B cell (primary cell): ENCODE results near the gene NECAB2. TPM values are rescaled to one million over a fixed set of nuclear protein-coding genes. Genes with fewer than 3 reads are reported as not detected.

Experiments used
- ATAC-seq: fragments of 200-7000 bp; cut with Tn5 transposase; one replicate; pipeline ENCODE4 v1.10.0; 2021; ENCODE audit warnings: low read depth, mild to moderate bottlenecking, moderate number of reproducible peaks, moderate library complexity
- CTCF ChIA-PET: fragments of 350-600 bp; sonication (Branson Sonifier 250); formaldehyde crosslinking; loops from one replicate; lab custom pipeline; 2021; ENCODE audit warnings: antibody characterized with exemption, inconsistent platforms; lab: Charles Lee
- POLR2A ChIA-PET: fragments of 350-600 bp; sonication (Branson Sonifier 250); formaldehyde crosslinking; loops from one replicate; lab custom pipeline; 2021; ENCODE audit warnings: antibody characterized with exemption; lab: Charles Lee
- DNase-seq: peaks from one replicate; pipeline ENCODE4 v3.0.0; 2013
- H2AFZ ChIP-seq: 2 replicates; pipeline ENCODE4 v1.6.1; 2012; ENCODE audit warnings: mild to moderate bottlenecking, low read depth, low read length; ENCODE audit not compliant: insufficient read depth, poor library complexity, severe bottlenecking
- H3K27ac ChIP-seq, 2 donors: 1 replicate in 1 of 2; 2 replicates in 1 of 2; pipeline ENCODE4 v1.5.1; 2012 to 2013; ENCODE audit warnings: low read length in 2 of 2, mild to moderate bottlenecking in 2 of 2, moderate library complexity in 1 of 2
- H3K27me3 ChIP-seq, 4 experiments: fragments of 200-600 bp in 1 of 4; sonication (generic) in 1 of 4; replicated peaks in 1 of 4; 1 replicate in 2 of 4; 2 replicates in 2 of 4; pipeline versions ENCODE4 v1.6.1 to v1.7.0; 2013 to 2016; ENCODE audit warnings: low read length in 3 of 4, mild to moderate bottlenecking in 2 of 4, mixed read lengths in 1 of 4, moderate library complexity in 1 of 4; ENCODE audit not compliant: insufficient read depth in 4 of 4, control insufficient read depth in 3 of 4; ENCODE audit errors: control extremely low read depth in 1 of 4
- H3K36me3 ChIP-seq, 2 experiments: replicated peaks in 1 of 2; 1 replicate in 1 of 2; 2 replicates in 1 of 2; pipeline versions ENCODE4 v1.6.1 to v1.7.1; 2013; ENCODE audit warnings: low read length in 1 of 2; ENCODE audit not compliant: insufficient read depth in 2 of 2, control insufficient read depth in 1 of 2; ENCODE audit errors: control extremely low read depth in 1 of 2, extremely low read depth in 1 of 2
- H3K4me1 ChIP-seq, 2 donors: fragments of 200-600 bp in 1 of 2; sonication (generic) in 1 of 2; 1 replicate in 1 of 2; 2 replicates in 1 of 2; pipeline versions ENCODE4 v1.5.1 to v1.6.1; 2013 to 2017; ENCODE audit warnings: low read length in 2 of 2; ENCODE audit not compliant: control insufficient read depth in 2 of 2, insufficient read depth in 2 of 2
- H3K4me2 ChIP-seq: replicated peaks from 2 replicates; pipeline ENCODE3; 2012; ENCODE audit warnings: mild to moderate bottlenecking, low read depth, low read length; ENCODE audit not compliant: poor library complexity, severe bottlenecking
- H3K4me3 ChIP-seq, 5 experiments: fragments of 200-600 bp in 1 of 5; sonication (generic) in 1 of 5; 1 replicate in 3 of 5; 2 replicates in 2 of 5; pipeline versions ENCODE4 v1.5.1 to v1.7.0; 2011 to 2016; ENCODE audit warnings: low read length in 4 of 5, mild to moderate bottlenecking in 4 of 5, low read depth in 2 of 5, control low read depth in 1 of 5, moderate library complexity in 1 of 5; ENCODE audit not compliant: insufficient read depth in 1 of 5; ENCODE audit errors: control extremely low read depth in 1 of 5, extremely low read depth in 1 of 5
- H3K79me2 ChIP-seq: fragments of 200-600 bp; sonication (generic); one replicate; pipeline ENCODE4 v1.6.0; 2016; ENCODE audit warnings: low read length; ENCODE audit not compliant: control insufficient read depth, insufficient read depth
- H3K9ac ChIP-seq: fragments of 200-600 bp; sonication (generic); 2 replicates; pipeline ENCODE4 v1.6.1; 2017; ENCODE audit warnings: mild to moderate bottlenecking, low read length, moderate library complexity
- H3K9me3 ChIP-seq, 3 donors: one replicate each; pipeline versions ENCODE4 v1.6.1 to v1.7.1; 2013; ENCODE audit warnings: low read length in 2 of 3; ENCODE audit not compliant: control insufficient read depth in 2 of 3, insufficient read depth in 1 of 3; ENCODE audit errors: control extremely low read depth in 1 of 3
- H4K20me1 ChIP-seq: 2 replicates; pipeline ENCODE4 v1.6.0; 2012; ENCODE audit warnings: mild to moderate bottlenecking, low read length; ENCODE audit not compliant: insufficient read depth, control insufficient read depth, poor library complexity, severe bottlenecking
- H3K27ac Mint-ChIP-seq: one replicate; pipeline ENCODE4 v1.8.0; 2021; ENCODE audit warnings: mixed read lengths
- H3K27me3 Mint-ChIP-seq: one replicate; pipeline ENCODE4 v1.8.0; 2021; ENCODE audit warnings: mixed read lengths
- H3K4me1 Mint-ChIP-seq: one replicate; pipeline ENCODE4 v1.8.0; 2021; ENCODE audit warnings: mixed read lengths
- H3K4me3 Mint-ChIP-seq: one replicate; pipeline ENCODE4 v1.8.0; 2021; ENCODE audit warnings: mixed read lengths
- H3K9me3 Mint-ChIP-seq: one replicate; pipeline ENCODE4 v1.8.0; 2022; ENCODE audit warnings: mixed read lengths; ENCODE audit not compliant: insufficient read depth
- CTCF ChIP-seq: fragments of 200-600 bp; IDR thresholded peaks from one replicate; pipeline ENCODE4 v1.8.0; 2022; ENCODE audit warnings: antibody characterized with exemption, mild to moderate bottlenecking
- EZH2 ChIP-seq: IDR thresholded peaks from 2 replicates; pipeline ENCODE4 v1.6.1; 2012; ENCODE audit warnings: borderline replicate concordance, low read depth, mild to moderate bottlenecking, moderate library complexity, low read length; ENCODE audit not compliant: insufficient read depth, poor library complexity, severe bottlenecking
- WGBS: methylation state at CpG from one replicate; pipeline ENCODE4 v1.1.5; 2013; ENCODE audit warnings: missing lambda C conversion rate; ENCODE audit not compliant: insufficient coverage; 5-methylcytosine and 5-hydroxymethylcytosine counted together
- intact Hi-C: fragments of 100-400 bp; cut with micrococcal nuclease; formaldehyde crosslinking; loops from one replicate; pipeline ENCODE4 v1.10.0; 2022
- polyA plus RNA-seq: library from polyadenylated mRNA; depleted of rRNA; stranded (reverse); fragments of >200 nt; gene quantifications from 2 replicates; pipeline ENCODE4 v1.2.3, GENCODE V29; 2012
- total RNA-seq, 2 donors: library from RNA; stranded (reverse); fragments of 120-200 nt in 1 of 2; gene quantifications; 1 replicate in 1 of 2; 2 replicates in 1 of 2; pipeline versions ENCODE4 v1.2.3 to v1.2.4, GENCODE V29; 2013 to 2022

Gene NECAB2
- total and polyA plus RNA-seq, 2 donors (not counting 1 experiment from before 2014, with no cell fraction given), result not detected

GRCh38 chr16:84021488-84021887 lies 53.4 kb downstream of the NECAB2 start:
- Histone ChIP-seq H3K79me2 (no peaks in the 10 kb centered on the region), H3K4me3 (no peak overlapping the region), H3K27ac (no peak overlapping the region), H3K36me3 (no peaks in the 10 kb centered on the region), H3K9me3 (peaks cover 0 to 46% (median 8%) of the 10 kb centered on the region in 3 donors), H3K27me3 (peaks cover 0 to 3% (median 0%) of the 10 kb centered on the region in 4 experiments), H3K9ac (no peak overlapping the region), H3K4me2 (no peak overlapping the region), H3K4me1 (no peaks in the 10 kb centered on the region), H4K20me1 (no peaks in the 10 kb centered on the region), H2AFZ (no peak overlapping the region)
- Mint-ChIP-seq H3K27me3 (peaks cover 3% of the 10 kb centered on the region), H3K27ac (no peak overlapping the region), H3K4me1 (no peaks in the 10 kb centered on the region), H3K9me3 (peaks cover 9% of the 10 kb centered on the region), H3K4me3 (no peak overlapping the region)
- intact Hi-C loops, result no loop called here
- ChIA-PET CTCF (no interaction called here), POLR2A (no interaction called here)
- DNase-seq, result no peak
- TF ChIP-seq EZH2 (no peak), CTCF (no peak)
- no peak for ATAC-seq
- 88% methylated on average over 3 of the region's 5 CpGs for WGBS

- H3K27me3 Mint-ChIP-seq, result peaks cover 9% of the 10 kb centered on the region
- no peak for DNase-seq
- no peak overlapping the region for H3K4me3 ChIP-seq
- peaks cover 9% of the 10 kb centered on the region for H3K9me3 Mint-ChIP-seq
- POLR2A ChIA-PET, result no interaction called here
- H3K9me3 ChIP-seq, result peaks cover 0 to 37% (median 8%) of the 10 kb centered on the region in 3 donors
- intact Hi-C loops, result no loop called here
- no peak for ATAC-seq
- TF ChIP-seq CTCF (no peak), EZH2 (no peak)
- peaks cover 0 to 3% (median 0%) of the 10 kb centered on the region in 4 experiments for H3K27me3 ChIP-seq
- no peak overlapping the region for H3K4me3 Mint-ChIP-seq
- H3K4me1 ChIP-seq, result no peaks in the 10 kb centered on the region
- no peak overlapping the region for H3K27ac Mint-ChIP-seq
- no peak overlapping the region for H2AFZ ChIP-seq
- no peak overlapping the region for H3K9ac ChIP-seq
- H3K4me1 Mint-ChIP-seq, result no peaks in the 10 kb centered on the region
- H4K20me1 ChIP-seq, result no peaks in the 10 kb centered on the region
- WGBS, result no CpG with 5 or more reads among the region's 11 CpGs
- CTCF ChIA-PET, result no interaction called here
- no peak overlapping the region for H3K4me2 ChIP-seq
- H3K79me2 ChIP-seq, result no peaks in the 10 kb centered on the region
- no peaks in the 10 kb centered on the region for H3K36me3 ChIP-seq
- no peak overlapping the region for H3K27ac ChIP-seq
Observed at GRCh38 chr16:84022644-84023043, 54.6 kb downstream of the NECAB2 start.
